GM18873 (cell line): ENCODE measurements around the gene HDAC9.

ENCODE experiments used
- ATAC-seq: cut with Tn5 transposase; IDR thresholded peaks from one replicate; pipeline ENCODE4 v1.9.1; 2021; ENCODE audit warnings: mild to moderate bottlenecking, moderate library complexity, moderate number of reproducible peaks; ENCODE audit not compliant: unreplicated experiment, low FRiP score

HDAC9 gene

GRCh38 chr7:18521236-18521589 is 25.7 kb downstream of the HDAC9 start:
- ATAC-seq = no peak

DNA sequence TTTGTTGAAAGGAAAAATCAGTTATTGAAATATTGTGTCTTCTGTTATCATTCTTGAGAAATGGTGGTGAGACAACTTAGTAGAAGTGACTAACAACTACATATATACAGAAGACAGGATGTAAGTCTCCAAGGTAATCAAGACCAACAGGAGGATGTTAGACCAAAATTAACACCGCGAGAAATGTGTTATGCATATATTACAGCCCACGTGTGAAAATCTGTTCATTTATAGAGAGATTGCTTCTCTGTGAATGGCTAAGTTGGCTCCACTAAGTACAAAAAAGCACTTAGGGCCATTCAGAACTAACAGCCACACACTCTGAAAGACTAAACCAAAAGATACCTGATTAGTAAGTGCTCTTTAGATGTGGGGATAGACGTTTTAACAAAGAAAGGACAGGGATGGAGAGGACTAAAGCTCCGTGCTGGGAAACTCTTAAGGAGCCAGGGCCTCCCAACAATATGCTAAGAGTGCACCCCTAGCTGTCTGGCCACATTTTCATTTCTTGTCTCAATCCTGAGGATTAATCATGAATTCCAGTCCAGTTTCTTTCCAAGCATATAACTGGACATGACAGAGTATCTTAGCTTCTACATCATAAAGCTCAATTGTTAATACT is 26.5 kb downstream of the HDAC9 start:
- ATAC-seq = no peak

DNA sequence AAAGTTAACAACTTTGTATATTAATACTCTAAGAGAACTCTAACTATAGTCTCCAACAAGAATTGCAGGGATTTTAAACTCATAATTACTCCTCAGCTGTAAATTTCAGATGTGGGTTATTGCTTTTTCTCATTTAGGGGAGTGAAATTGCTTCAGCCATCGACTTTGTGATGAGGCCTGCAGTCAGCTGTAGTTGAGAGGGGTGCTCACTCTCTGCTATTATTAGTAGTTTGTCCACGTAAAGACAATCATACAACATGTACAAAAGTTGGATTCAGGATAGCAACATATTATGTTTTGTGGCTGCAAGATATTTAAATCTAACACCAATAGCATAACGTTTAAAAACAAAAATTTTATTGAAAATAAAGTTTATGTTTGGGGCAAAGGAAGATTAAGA is 28.7 kb downstream of the HDAC9 start:
- ATAC-seq = no peak

- ATAC-seq = no peak
Measured at GRCh38 chr7:18526368-18526878, 30.9 kb downstream of the HDAC9 start.

DNA sequence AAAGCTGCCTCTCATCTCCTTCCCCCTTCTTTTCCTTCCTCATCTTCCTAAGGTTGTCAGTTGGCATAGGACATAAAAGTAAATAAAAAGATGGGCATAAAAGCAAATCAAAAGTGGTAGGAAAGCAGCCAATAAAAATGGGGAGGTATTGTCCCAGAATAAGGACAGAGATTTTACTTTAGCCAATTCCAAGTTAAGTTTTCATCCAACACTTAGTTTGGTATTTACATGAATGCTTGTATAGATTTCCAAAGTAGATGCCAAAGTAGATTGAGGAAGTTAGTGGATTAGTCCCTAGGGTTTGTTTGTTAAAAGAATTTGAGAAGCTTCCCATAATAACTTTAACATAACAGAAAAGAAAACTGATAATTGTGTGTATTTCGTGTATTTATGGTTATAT is 33.7 kb downstream of the HDAC9 start:
- ATAC-seq = no peak

DNA sequence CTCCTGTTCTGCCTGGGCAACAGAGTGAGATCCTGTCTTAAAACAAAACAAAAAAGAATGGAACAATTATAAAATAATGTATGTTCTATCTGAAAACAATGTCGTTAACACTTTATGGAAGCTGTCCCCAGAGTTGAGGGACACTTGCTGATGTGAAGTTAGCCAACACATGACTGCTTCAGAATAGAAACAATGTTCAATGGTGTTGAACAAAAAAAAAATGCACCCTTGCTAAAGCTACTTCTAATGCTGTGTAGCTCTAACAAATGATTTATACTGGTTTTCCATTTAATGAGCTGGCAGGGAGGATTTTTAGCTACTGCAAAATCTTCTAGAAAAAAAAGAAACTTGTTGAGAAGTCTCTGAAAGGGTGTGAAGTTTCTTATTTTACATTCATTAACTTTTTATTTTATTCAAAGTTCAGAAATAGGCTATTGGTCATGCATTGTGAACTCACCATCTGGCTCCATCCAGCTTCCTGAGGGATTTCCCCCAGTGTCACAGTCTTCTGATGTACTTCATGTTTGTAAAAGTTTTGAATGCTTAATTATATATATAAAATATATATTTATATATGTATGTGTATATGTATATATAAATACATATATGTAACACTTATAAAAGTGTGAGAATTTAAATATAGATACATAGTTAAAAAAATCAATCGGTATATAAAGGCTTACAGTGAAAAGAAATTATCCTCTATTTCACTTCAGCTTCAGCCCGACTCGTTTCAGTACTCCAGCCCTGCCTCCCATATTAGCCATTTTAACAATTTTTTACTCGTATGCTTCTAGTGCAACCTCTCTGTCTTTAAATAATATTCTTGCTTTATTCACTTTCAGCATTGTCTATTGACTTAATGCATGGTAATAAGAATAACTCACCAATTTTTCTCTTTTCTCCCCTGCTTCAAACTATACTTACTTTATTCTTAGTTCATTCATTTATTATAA is 35.0 kb downstream of the HDAC9 start:
- ATAC-seq = no peak

DNA sequence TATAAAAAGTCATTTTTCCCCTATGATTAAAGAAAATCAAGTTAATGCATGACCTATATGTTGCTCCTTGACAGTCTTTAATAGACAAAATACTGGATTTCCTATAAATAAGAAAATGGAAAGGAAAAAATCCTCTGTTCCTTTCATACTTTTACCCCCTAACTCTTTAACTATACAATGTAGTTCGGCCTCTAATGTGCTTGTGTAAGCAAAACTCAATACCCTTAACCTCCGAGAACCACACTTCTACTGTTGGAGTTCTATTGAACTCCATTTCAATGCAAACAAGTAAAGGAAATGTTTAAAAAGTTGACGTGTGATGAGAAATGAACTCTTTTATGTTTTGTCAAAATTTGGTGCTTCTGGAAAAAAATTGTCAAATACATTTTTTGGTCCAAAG is 36.0 kb downstream of the HDAC9 start:
- ATAC-seq = no peak

- ATAC-seq = no peak
Measured at GRCh38 chr7:18532813-18533212, 37.3 kb downstream of the HDAC9 start.

DNA sequence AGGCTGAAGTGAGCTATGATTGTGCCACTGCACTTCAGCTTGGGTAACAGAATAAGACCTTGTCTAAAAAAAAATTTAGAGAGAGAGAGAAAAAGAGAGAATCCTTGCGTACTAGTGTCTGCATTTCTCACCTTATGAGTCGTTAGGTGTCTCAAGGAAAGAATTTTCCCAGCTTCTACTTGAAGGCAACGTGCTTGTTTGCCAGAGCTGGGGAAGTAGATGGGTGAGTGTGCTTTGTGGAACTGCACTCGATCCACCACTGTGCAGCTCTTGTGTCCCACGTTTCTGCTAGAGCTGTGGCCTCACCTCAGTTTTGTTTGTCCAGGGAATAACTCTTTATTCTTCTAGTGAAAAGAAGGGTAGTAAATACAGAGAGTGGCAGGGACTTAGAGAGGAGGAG is 38.9 kb downstream of the HDAC9 start:
- no peak for ATAC-seq

GRCh38 chr7:18535810-18536415 is 40.4 kb downstream of the HDAC9 start:
- no peak for ATAC-seq

GRCh38 chr7:18536486-18536885 is 40.9 kb downstream of the HDAC9 start:
- no peak for ATAC-seq

GRCh38 chr7:18538554-18539250 is 43.2 kb downstream of the HDAC9 start:
- peak; percentile 60 for ATAC-seq

- ATAC-seq = no peak
Measured at GRCh38 chr7:18540396-18540795, 44.8 kb downstream of the HDAC9 start.

DNA sequence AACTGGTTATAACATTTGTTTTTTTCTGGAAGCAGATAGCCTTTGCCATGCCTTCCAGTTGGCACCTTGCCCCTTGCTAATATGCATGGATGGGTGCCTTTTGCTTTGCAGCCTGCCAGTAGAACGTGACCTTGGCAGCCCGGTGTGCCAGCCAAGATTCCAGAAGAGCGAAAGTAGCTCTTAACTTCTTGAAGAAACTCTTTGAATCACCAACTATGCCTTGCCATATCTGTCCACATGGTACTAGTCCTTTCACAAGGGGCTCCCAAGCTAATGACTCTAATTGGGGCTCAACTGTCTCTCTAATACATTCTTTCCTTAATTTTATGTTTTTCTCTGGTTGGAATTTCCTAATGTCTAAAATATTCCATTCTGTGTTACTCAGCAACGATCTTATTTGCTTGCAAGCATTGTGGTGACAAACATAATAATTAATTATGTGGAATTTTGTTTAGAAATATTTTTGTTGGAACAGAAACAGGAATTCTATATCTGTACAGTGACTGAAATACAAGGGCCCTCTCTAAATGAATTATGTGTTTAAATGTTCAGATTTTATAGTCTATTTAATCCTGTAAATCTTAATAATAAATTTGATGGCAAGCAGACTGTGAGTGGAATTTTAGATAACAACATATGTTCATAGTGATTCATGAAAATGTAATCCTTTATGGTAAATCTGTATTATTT is 45.8 kb downstream of the HDAC9 start:
- no peak for ATAC-seq

GRCh38 chr7:18541871-18542212 is 46.3 kb downstream of the HDAC9 start:
- ATAC-seq = no peak

DNA sequence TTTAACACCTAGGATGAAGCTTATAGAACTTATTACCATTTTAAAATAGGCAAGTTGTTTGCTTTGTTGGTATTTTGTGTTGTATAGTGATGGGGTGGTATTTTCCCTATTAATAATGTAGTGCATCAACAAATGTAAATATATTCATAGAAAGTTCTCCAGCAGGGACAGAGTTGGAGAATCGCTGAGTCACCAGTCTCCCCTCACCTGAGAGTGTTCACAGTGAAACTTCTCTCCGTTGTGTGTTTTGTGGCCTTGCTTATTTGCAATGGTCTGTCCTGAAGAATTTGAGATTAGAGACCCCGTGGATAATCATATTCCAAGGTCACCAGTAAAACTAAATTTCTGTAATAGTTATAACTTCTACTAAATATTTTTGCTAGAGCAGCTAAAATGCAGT is 51.0 kb downstream of the HDAC9 start:
- no peak for ATAC-seq

DNA sequence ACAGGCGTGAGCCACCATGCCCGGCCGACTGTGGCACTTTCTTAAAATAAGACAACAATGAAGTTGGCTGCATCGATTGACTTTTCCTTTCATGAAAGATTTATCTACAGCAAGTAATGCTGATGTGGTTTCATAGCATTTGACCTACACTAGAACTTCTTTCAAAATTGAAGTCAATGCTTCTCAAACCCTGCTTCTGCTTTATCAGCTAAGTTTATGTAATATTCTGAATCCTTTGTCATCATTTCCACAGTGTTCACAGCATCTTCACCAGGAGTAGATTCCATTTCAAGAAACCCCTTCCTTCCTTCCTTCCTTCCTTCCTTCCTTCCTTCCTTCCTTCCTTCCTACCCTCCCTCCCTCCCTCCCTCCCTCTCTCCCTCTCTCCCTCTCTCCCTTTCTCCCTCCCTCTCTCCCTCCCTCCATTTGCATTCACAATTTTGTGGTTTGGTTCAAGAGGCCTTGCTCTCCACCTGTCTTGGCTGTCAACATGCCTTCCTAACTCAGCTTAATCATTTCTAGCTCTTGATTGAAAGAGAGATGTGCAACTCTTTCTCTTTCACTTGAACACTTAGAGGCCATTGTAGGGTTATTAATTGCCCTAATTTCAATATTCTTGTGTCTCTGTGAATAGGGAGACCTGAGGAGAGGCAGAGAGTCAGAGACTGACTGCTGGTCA is 52.1 kb downstream of the HDAC9 start:
- peak; percentile 62 for ATAC-seq

- no peak for ATAC-seq
Measured at GRCh38 chr7:18548534-18548933, 53.0 kb downstream of the HDAC9 start.

DNA sequence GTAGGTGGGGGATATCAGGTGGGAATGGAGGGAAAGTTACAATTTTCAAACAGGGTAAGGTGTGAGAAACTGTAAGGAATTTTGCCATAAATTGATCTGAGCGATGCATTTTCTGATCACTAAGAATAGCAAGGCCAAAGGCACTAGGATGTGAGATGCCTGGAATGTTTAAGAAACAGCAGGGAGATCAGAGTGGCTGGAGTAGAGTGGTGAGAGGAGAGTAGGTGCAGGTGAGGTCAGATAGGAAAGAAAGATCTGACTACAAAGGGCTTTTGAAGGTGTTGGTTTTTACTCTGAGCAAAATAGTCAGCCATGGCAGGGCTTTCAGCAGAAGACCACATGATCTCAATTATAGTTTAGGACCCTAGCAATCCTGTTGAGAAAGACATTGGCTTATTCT is 55.0 kb downstream of the HDAC9 start:
- no peak for ATAC-seq
